GM18511 (cell line): Measurements from ENCODE around the gene QRFPR.
A peak's percentile ranks its signal among the peaks of the same experiment; 100 is the strongest.
"Not testable (repeated sequence)": the region's sequence is repeated elsewhere in the genome, so short reads cannot be mapped to it uniquely, and the experiment has no call there.

Source experiments
- ATAC-seq: cut with Tn5 transposase; IDR thresholded peaks from one replicate; pipeline ENCODE4 v1.9.1; 2021; ENCODE audit warnings: mild to moderate bottlenecking, moderate library complexity; ENCODE audit not compliant: unreplicated experiment

QRFPR gene

GRCh38 chr4:121380776-121381462 lies at the start of gene QRFPR:
QRFPR (minus strand) TSS chr4:121381018; CDS start chr4:121380647, 371 bp downstream.
- ATAC-seq, result no peak

GRCh38 chr4:121428721-121429120 lies 47.9 kb upstream of the QRFPR start:
- ATAC-seq, result no peak

DNA sequence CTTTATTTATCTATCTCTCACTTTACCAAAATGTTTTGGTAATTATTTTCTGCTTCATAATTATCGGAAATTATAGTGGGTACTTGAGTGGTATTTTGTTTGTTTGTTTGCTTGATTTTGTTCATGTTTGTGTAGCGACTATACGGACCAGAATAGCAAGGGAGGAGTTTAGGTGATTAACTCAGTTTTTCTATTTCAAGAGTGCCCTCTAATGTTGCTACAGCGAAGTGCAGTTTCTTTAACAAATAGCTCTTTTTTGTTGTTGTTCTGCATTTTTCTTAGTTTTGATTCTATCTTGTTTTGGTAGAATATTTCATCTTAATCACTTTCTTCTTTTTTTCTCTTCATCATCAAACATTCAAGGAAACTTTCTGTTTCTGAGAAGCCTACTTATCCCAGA lies 40.8 kb upstream of the QRFPR start:
- ATAC-seq, result no peak

DNA sequence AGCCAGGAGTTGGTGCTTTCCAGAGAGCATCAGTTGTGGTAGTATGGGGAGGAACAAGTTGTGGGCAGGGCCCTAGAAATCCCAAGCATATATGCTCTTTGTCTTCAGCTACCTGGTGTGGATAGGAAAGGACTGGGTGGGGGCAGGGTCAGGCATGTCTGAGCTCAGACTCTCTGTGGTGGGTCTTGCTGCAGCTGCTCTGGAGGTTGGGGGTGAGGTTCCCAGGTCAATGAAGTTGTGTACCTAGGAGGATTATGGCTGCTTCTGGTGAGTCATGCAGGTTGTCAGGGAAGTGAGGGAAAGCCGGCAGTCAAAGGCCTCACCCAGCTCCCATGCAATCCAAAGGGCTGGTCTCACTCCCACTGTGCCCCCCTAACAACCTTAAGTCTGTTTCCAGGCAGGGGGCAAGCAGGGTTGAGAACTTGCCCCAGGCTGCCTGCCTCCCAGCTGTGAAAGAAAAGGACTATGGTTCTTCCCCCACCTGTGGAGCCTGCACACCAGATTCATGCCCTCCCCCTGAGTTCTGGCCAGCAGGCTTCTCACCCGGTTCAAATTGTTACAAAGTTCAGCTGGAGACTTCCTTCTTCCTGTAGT lies 30.4 kb upstream of the QRFPR start:
- no peak for ATAC-seq

DNA sequence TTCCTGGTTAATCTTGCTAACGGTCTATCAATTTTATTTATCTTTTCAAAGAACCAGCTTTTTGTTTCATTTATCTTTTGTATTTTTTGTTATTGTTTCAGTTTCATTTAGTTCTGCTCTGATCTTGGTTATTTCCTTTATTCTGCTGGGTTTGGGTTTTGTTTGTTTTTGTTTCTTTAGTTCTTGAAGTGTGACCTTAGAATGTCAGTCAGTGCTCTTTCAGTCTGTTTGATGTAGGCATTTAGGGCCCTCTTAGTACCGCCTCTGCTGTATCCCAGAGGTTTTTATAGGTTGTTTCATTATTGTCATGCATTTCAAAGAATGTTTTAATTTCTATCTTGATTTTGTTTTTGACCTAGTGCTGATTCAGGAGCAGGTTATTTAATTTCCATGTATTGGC lies 27.7 kb upstream of the QRFPR start:
- not testable (repeated sequence) for ATAC-seq

DNA sequence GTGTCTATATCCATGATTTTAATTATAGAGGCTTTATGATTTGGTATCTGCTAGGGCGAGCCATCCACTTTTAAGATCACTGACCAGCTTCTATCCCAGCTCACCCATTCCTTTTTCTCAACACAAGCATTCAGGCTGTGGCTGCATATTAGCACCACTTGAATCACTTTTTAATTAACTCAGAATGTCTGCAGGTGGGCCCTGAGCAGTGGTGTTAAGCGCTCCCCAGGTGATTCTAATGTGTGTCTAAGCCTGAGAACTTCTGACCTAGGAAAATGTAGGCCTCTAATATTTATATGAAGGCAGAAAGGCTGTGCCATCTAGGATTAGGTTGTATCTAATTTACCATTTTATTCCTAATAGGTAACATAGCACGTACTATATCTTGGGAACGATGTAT lies 19.8 kb upstream of the QRFPR start:
- no peak for ATAC-seq

DNA sequence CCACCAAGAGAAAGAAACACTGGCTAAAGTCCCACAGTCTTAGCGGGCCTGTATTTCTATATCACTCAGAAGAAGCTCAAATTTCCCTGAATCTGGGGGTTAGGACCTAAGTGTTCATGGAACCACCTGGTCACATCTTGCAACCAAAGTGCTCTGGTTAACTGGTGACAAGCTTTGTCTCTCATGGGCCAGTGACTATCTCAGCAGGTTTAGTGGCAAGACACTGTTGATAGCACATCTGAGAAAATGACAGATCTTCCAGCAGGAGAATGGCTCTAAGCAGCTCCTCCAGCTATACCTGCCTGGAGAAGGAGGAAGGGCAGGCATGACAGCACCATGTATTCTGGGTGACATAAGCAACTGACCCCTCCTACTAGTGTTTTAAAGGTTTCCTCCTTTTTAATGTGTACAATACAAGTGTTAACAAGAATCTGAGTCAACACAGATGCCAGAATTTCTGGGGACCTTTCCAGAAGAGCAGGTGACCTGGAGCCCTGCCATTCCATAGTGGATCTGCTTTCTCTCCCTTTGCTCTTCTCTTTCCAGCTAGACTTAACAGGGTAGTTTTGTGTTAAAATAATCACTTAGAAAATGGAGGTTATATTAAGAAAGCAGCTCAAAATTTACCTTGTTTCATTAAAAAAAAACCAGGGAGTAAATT lies 17.3 kb upstream of the QRFPR start:
- ATAC-seq, result no peak

GRCh38 chr4:121397434-121397833 lies 16.6 kb upstream of the QRFPR start:
- ATAC-seq, result no peak

DNA sequence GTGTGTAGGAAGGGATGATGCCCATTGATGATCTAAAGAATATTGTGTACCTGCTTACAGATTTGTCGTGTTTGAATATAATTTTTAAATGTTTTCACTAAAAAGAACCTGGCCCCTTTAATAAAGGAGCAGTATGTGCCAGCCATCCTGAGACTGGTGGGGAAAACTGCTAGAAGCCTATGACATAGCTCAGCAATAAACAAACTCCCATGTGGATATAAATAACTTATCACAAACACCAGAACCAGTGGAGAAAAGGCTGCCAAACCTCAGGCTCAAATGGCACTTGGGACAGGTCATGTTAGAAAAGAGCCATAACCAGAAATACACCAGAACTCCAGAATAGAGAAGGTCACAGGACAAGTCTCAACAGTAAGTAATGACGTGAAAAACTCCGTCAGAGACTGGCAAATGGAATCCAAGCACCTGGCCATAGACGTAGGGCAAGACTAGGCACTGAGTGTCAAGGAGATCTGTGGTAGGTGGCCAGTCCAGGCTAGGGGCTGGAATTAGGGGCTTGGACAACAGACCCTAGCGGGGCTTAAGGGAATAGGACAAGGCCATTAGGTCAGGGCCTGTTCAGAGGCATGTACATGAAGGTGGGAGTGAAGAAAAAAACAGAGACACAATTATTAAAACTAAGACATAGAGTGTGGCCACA lies 11.7 kb upstream of the QRFPR start:
- ATAC-seq, result no peak

GRCh38 chr4:121390335-121390734 lies 9.5 kb upstream of the QRFPR start:
- ATAC-seq, result no peak

GRCh38 chr4:121379276-121379675 lies 1.5 kb downstream of the QRFPR start:
- ATAC-seq, result no peak

GRCh38 chr4:121377076-121377475 lies 3.7 kb downstream of the QRFPR start:
- no peak for ATAC-seq

DNA sequence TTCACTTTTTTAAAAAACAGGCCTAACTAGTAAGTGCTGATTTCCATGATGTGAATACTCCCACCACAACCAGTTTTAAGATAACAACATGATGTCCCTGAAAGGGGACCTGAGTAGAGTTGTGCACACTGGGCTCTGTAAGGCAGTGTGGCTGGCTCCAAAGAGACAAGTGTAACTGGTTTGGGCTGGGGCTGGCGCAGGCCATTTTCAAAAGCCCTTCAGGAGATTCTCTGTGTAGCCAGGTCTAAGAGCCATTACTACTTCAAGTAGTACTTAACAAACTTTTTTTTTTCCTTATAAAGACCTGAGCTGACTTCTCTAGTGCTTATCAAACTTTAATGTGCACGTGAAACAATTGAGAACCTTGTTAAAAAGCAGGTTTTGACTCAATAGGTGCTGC lies 4.3 kb downstream of the QRFPR start:
- ATAC-seq, result no peak

DNA sequence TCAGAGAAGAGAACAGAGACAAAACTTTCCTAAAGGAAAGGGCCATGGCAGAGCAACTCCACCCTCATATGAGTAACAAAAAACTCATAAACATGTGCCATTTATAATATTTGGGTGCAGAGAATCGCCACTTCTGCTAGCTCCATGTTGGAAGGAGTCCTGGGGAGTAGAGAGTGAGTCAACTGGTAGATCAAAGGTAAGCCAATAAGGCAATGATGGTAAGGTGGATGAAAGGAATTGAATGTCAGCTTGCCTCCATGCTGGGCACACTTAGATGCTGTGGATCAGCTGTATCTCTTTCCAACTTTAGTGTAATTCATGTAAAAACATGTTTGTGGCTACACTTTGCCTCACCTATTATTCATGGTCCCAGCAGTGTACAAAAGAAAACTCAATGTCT lies 4.7 kb downstream of the QRFPR start:
- ATAC-seq, result no peak

DNA sequence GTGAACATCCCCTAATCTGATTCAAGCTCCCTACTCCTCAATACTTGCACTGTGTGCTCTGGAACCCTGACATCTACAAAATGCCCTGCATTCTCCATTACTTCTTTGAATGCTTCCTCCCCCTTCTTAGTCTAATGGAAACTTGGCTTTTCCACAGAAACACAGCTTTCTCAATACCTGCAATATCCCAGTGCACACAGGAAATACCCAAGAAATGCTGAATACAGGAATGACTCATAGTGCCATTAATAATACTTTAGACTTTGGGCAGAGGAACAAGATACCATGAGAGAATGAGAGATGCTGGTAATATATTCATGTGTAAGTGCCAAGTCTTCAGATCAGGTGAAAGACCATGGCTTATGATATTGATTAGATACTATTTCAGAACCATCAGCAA lies 5.6 kb downstream of the QRFPR start:
- ATAC-seq, result no peak

GRCh38 chr4:121373841-121374240 lies 7.0 kb downstream of the QRFPR start:
- ATAC-seq, result no peak

DNA sequence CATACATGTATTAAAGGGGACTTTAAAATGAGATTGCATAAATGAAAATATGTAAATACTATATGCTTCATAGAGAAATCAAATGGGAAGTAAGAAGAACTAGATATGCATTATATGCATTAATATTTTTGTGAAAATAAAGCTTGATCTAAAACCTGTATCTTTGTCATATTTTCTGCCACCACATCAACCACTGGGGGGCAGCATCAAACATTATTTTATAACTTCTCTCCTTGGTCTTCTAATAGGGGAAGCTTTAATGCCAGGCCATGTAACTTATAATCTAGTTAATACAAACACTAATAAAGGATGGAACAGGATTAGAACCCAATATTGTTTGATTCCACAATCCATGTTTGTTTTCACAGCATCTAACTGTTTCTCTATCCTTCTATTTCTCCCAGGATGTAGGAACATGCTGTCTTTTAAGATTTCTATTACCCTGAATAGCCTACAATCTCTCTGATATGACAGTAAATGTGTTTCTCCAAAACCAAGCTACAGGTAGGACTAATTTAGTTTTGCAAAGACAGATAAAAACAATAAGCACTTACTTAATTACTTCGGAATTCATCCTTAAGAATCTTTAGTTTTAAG lies 10.0 kb downstream of the QRFPR start:
- ATAC-seq, result peak; percentile 68

DNA sequence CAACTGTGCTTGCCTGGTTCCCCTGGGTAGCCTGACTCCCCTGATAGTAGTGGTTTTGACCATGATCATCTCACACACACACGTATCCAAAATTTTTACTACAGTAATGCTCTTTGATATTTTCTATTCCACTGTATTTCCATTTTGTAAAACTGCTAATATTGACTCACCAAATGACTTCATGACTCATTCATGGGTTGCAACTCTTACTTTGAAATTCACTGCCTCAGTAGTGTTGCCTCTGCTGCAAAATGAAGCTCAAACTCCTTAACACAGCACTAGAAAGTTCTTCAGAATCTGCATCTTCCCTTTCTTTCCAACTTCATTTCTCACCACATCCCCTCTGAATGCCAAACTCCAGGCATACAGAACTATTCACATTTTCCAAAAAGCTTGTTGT lies 20.3 kb downstream of the QRFPR start:
- no peak for ATAC-seq

DNA sequence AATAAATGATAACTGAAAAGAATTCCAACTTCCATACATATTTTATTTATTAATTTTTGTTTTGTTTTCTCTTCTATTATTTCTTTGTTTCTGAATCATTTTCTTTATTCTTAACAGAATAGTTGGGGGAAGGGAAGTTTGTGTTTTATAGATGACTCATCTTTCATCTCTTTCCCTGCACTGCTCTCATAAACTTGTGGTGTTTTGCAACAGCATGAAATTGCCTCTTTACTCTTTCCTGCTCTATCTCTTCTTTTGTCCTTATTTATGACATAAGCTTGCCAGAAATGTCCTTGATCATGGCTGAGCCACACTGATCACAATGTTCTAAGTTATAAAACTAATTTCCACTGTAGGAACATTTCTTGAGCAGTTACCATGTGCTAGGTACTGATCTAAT lies 22.3 kb downstream of the QRFPR start:
- no peak for ATAC-seq

DNA sequence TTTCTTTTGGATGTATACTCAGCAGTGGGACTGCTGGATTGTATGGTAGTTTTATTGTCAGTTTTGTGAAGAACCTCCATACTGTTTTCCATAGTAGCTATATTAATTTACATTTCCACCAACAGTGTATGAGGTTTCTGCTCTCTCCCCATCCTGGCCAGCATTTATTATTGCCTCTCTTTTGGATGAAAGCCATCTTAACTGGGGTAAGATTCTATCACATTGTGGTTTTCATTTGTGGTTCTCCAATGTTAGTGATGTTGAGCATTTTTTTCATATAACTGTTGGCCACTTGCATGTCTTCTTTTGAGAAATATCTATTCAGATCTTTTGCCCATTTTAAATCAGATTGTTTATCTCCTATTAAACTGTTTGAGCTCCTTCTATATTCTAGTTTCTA lies 27.6 kb downstream of the QRFPR start:
- no peak for ATAC-seq

DNA sequence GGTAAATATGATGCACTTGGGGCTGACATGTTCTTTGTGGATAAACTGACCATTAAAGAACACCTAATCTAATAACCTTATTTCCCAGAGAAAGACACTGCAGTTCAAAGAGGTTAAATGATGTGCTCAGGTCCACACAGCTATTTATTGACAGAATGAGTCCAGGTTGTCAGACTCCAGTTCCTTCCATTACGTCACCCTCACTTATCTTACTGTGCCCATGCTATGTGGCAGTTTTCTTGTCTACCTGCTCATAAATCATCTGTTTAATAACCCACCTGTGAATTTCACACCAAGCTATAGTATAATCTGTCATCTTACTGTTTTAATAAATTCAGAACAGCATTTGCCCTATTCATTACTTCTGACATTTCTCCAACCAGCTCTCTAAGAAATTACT lies 36.7 kb downstream of the QRFPR start:
- ATAC-seq, result no peak
